ENCODE measurements around the gene CDX2.
"Not testable (repeated sequence)": the region's sequence is repeated elsewhere in the genome, so short reads cannot be mapped to it uniquely, and the experiment has no call there.

The CDX2 gene

DNA sequence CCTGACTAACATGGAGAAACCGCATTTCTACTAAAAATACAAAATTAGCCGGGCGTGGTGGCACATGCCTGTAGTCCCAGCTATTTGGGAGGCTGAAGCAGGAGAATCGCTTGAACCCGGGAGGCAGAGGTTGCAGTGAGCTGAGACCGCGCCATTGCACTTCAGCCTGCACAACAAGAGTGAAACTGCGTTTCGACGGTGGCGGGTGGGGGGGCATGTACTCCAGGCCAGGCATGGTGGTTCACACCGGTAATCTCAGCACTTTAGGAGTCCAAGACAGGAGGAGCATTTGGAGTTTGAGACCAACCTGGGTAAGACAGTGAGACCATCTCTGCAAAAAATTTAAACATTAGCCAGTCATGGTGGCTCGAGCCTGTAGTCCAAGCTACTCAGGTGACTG is 4.9 kb downstream of the CDX2 start:
- not testable (repeated sequence) for DNase-seq

DNA sequence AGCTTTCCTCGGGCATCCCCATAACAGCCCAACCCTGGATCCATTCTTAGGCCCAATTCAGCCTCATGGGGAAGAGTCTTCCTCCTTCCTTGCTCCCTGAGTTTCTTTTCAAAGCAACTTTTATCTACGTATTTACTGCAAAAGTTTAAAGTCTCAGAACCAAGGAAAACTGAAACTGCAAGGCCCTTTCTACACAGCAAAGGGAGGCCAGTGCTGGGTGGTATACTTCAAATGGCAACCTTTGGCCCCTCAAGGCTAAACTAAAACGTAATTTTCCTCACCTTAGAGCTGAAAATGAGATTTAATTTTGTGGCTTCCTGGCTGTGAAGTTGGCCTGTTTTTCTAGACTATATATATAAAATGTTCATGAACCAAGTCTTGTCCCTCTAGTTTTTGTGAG is 5.6 kb downstream of the CDX2 start:
- no peak for DNase-seq

GRCh38 chr13:27962982-27963381 is 6.1 kb downstream of the CDX2 start:
- no peak for DNase-seq

GRCh38 chr13:27962128-27962841 is 6.8 kb downstream of the CDX2 start:
- no peak for DNase-seq

DNA sequence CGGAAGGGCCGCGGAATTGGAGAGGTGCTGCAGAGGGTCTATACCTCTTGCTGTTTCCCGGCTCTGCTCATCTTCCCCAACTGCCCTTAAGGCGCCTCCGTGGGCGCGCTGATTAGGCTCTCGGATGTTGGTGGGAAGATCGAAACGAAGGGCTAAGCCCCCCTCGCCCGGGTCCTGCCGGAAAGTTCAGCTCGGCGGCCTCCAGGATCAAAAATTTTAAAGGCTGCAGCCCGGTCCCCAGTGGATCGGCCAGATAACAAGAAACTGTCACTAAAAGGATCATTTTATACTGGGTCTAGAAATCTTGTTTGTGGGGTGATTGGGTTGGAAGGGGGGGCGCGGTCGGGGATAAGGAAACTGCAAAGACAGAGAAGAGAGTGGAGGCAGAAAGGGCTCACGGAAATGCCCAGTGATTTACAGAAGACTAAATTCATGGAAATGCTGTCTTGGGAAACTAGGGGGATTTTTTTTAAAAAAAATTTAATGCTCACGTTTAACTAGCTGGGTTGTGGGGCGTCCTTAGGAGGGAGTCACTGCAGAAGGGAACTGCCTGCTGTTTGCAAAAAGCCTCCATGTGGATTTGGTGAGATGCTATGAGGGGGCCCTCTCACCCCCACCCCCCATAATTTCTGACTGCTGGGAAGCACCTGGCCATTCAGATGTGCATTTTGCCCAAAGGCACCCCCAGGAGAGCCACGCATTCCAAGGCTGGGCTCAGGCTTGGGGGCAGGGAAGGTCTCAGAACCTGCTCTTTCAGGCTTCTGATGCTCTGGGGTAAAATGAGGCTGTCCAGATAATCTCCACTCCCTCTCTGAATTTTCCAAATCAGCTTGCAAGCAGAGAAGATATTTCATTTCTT is 7.7 kb downstream of the CDX2 start:
- no peak for DNase-seq

DNA sequence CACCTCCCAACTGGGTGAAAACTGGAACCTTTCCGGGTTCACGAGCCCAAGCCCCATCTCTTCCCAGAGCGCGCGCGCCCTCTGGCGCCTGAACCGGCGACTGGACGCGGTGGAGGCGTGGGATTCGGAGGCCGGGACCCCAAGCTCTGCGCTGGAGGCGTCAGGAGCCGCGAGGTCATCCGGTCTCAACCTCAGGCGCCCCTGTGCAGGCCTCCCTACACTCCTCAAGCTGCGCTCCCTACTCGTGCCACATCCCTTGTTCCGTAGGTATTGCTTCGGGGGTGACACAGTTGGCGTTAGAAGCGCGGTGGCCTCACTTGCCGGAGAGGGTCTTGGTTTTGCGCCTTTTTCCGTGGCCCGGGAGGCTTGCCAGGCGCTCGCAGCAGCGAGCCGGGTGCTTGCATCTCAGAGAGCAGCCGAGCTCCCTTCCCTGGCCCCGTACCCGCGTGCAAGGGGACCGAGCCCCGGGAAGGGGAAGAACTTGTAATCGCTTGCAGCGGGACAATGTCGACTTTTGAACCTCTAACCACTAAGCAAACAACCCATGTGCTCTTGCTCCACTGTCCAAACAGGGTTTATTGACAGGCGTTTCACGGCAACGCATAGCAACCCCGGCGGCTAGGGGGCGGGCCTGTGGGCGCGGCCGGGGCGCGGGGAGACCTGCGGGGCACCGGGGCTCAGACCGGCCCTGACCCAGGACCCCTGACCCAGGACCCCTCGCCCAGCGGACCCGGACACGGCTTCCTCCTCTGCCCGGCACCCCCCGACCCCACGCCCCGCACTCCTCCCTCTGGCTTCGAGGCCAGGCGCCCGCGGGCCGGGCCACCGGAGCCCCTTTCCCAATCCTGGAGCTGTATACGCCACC is 8.5 kb downstream of the CDX2 start:
- no peak for DNase-seq

DNA sequence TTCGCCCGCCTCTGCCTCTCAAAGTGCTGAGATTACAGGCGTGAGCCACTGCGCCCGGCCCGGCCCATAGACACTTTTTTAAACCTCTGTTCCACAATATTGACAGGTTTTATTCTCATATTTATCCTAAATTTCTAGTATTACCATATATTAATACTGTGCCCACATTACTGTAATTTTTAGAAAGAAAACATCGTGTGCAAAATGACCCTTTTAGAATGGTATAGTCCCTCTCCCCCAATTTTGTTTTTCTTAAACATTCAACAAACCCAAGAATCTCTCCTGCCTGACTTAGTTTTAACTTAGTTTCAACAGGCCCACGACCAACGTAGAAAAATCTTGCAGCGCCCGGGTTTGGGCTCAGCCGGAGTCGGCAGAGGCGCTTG is 9.1 kb downstream of the CDX2 start:
- DNase-seq = no peak

DNA sequence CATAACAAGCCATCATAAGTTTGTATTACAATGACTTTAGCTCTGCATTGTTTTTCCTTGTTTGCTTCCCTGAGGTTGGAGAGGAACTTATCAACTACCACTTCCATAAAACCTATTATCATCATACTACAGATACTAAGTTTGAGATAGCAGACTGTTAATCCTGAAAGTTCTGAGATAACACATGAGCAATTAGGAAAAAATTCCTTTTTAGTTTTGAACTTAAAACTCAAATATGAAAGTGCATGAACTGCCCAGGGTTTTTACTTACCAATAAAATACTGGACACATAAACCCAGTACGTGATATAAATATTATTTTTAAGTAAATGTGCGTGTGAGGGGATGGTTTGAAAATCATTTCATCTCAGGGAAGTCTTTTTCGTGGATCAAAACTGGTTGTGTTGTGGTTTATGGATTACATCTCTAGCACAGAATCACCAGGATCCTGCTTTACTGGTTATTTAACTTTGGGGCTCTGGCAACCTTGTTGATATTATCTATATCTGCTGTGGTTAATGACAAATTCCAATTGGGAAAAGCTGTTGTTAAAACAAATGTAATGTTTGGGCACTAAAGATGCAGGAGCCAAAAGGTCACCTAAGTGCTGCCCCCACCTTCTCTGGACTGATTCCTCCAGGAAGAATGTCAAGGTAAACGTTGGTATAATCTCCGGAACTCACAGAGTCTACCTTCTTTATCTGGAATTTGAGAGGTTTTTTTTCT is 12.4 kb downstream of the CDX2 start:
- DNase-seq = no peak

- DNase-seq = no peak
Measured at GRCh38 chr13:27955014-27955591, 14.0 kb downstream of the CDX2 start.

DNA sequence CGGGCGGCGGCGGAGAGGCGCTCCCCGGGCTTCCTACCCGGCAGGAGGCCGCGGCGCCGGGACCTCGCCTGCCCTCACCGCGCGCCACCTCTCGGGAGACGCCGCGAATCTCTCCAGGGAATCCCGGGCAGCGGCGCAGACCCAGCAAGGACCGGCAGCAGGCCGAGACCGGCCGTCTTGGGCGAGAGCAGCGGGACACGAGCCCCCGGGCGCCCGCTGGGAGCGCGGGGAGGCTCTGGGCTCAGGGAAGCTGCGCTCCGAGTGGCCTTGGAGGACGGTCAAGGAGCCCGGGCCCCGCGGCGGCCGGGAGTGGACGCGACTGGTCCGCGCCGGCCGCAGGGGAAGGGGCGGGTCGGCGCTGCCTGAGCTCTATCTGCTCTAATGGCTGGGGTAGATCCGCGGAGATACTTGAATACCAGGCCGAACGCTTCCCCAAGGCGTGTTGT is 14.7 kb downstream of the CDX2 start:
- no peak for DNase-seq

GRCh38 chr13:27953676-27954405 is 15.3 kb downstream of the CDX2 start:
- peak; percentile 50 for DNase-seq

DNA sequence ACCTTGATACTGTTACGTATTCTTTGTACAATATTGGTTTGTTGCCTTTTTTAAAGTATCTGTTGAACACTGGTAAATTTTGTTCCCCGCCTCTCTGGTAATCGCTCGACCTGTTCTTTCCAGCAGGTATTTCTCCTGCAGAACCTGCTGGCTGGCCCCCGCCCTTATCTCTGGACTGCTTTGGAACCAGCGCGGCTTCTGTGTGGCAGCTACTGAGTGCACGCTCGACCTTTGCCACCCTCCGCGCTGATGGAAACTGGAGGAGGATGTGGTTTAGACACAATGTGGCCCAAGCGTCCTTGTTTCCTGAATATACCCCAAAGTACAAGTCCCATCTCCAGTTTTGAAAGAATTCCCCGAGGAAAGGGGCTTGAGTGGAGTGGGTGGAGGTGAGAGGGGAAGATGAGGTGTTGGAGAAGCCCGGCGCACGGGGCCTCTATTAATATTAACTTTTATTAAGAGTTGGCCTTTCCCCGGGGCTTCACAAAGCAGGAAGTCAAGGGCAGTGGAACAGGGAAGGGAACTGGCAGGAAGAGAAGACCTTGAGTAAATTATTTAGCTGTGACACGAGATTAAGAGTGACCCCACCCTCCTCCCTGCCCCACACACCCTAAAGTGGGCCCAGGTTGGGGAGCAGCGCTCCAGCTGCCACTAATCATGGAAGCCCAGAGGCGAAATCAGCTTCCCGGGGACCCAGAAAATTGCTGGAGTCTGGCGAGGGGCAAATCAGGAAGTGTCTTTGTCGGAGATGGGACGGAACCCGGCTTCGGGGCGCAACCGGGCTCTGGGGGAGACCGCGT is 16.0 kb downstream of the CDX2 start:
- DNase-seq = no peak

DNA sequence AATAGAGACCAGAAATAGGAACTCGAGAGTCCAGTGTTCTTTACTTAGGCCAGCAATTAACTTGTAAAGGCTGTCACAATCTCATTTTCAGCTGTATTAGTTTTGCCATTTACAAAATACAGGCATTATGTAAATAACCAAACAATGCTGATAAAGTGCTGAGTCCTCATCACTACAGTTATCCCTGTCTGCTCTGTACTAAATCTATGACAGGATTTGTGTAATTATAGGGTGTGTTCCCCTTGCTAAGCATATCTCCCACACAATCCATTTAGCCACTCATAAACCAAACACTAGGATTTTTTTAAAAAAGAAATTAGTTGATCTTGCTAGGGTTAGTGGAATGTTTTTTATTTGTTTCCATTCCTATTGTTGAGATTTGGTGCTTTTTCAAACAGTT is 26.1 kb downstream of the CDX2 start:
- DNase-seq = no peak

- DNase-seq = no peak
Measured at GRCh38 chr13:27933580-27934328, 35.4 kb downstream of the CDX2 start.

- DNase-seq = no peak
Measured at GRCh38 chr13:27933118-27933517, 36.0 kb downstream of the CDX2 start.

- no peak for DNase-seq
Measured at GRCh38 chr13:27929868-27930267, 39.2 kb downstream of the CDX2 start.

DNA sequence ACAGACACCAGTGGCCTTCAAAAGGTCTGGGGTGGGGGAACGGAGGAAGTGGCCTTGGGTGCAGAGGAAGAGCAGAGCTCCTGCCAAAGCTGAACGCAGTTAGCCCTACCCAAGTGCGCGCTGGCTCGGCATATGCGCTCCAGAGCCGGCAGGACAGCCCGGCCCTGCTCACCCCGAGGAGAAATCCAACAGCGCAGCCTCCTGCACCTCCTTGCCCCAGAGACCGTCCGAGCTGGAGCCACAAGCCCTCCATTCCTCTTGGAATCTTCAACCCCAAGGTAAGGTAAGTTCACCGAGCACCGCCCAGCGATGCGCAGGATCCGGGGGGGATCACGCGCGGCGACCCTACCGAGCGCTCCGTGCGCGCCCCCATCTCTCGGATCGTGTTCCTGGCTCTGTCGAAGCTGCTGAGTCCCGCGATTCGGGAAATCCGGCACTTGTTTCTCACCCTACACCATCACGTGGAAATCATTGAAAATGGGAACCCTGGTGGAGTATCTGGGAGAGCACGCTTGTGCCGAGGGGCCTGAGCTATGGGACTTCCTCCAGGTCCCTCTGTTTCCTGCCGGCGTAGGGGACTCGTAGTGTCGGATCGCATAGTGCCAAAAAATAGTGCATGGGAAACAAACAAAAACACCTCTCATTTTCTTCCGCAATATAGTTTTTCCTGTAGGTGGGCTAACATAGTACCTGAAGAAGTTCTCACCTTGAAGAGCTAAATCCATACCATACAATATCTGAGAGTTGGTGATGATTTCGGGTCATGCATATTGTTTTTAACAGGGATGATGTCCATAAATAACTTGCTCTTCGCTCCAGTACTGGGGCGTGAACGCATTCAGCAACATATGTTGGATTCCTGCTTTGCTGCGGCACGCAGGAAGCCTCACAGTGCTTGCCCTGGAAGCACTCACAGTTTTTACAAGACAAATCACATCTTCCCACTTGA is 40.0 kb downstream of the CDX2 start:
- no peak for DNase-seq

GRCh38 chr13:27928353-27928804 is 40.7 kb downstream of the CDX2 start:
- no peak for DNase-seq

Measured in CD4-positive, alpha-beta T cell treated with Interferon gamma for 1 hour (primary cell).